HCT116 (cell line): ENCODE data around the gene RPH3AL. TPM values are rescaled to one million over a fixed set of nuclear protein-coding genes. Genes with fewer than 3 reads are reported as not detected.

Source experiments
- ATAC-seq: fragments of 200-7000 bp; cut with Tn5 transposase; 2 replicates; pipeline ENCODE4 v1.9.1; 2020; ENCODE audit warnings: mild to moderate bottlenecking, moderate library complexity
- BruUV-seq: library from RNA; stranded (reverse); fragments of 400-500 nt; replicated peaks from 2 replicates; lab custom pipeline; 2021; lab: Mats Ljungman, UMichigan
- CTCF ChIA-PET: fragments of 300-600 bp; sonication (Branson Sonifier 250); formaldehyde crosslinking; loops from one replicate; lab custom pipeline; 2021; ENCODE audit warnings: antibody characterized with exemption; lab: Charles Lee
- POLR2A ChIA-PET: fragments of 300-600, 350-600 bp; sonication (Branson Sonifier 250); formaldehyde crosslinking; loops from one replicate; lab custom pipeline; 2021; ENCODE audit warnings: antibody characterized with exemption; lab: Charles Lee
- RAD21 ChIA-PET, 2 experiments: fragments of 300-600 bp; sonication (Branson Sonifier 250); formaldehyde crosslinking; loops; one replicate each; lab custom pipeline; 2023; ENCODE audit warnings: low total read pairs in 2 of 2; ENCODE audit not compliant: uncharacterized antibody in 2 of 2, unreplicated experiment in 2 of 2, low non-redundant PET in 1 of 2; lab: Charles Lee
- DNase-seq: peaks from one replicate; pipeline ENCODE4 v3.0.0-alpha.2; 2010; ENCODE audit warnings: low read depth, low spot score
- H2AFZ ChIP-seq: fragments of 200-600 bp; shearing (Covaris generic), sonication (generic); 2 replicates; pipeline ENCODE4 v1.6.1; 2017; ENCODE audit warnings: low read depth, mixed run types, mixed read lengths, antibody characterized with exemption, low read length; ENCODE audit not compliant: poor library complexity, severe bottlenecking
- H3K27ac ChIP-seq: 2 replicates; pipeline ENCODE4 v1.5.1; 2012; ENCODE audit warnings: low read depth, low read length
- H3K27me3 ChIP-seq: fragments of 200-600 bp; sonication (generic); 2 replicates; pipeline ENCODE4 v1.6.1; 2016; ENCODE audit warnings: mixed run types, low read length, mixed read lengths; ENCODE audit not compliant: insufficient read depth
- H3K36me3 ChIP-seq, 2 experiments: fragments of 200-500 bp in 1 of 2; fragments of 200-600 bp in 1 of 2; sonication (Bioruptor generic) in 1 of 2; sonication (generic) in 1 of 2; 2 replicates each; pipeline versions ENCODE4 v1.5.1 to v1.6.1; 2014 to 2016; ENCODE audit warnings: low read length in 2 of 2, inconsistent platforms in 1 of 2, mixed read lengths in 1 of 2, mixed run types in 1 of 2; ENCODE audit not compliant: insufficient read depth in 2 of 2, control insufficient read depth in 1 of 2
- H3K4me1 ChIP-seq, 2 experiments: fragments of 200-600 bp in 1 of 2; sonication (generic) in 1 of 2; 2 replicates each; pipeline versions ENCODE4 v1.5.1 to v1.6.1; 2012 to 2017; ENCODE audit warnings: low read length in 2 of 2, inconsistent platforms in 1 of 2, mild to moderate bottlenecking in 1 of 2, mixed read lengths in 1 of 2, mixed run types in 1 of 2, moderate library complexity in 1 of 2; ENCODE audit not compliant: insufficient read depth in 2 of 2, control insufficient read depth in 1 of 2
- H3K4me2 ChIP-seq: fragments of 200-600 bp; sonication (generic); 2 replicates; pipeline ENCODE4 v1.6.1; 2017; ENCODE audit warnings: mixed run types, low read length, mixed read lengths
- H3K4me3 ChIP-seq, 2 experiments: fragments of 200-600 bp in 1 of 2; sonication (generic) in 1 of 2; replicated peaks in 1 of 2; 2 replicates each; pipeline ENCODE4 v1.5.1; 2011 to 2016; ENCODE audit warnings: low read length in 2 of 2, control low read depth in 1 of 2, low read depth in 1 of 2, mild to moderate bottlenecking in 1 of 2, mixed read lengths in 1 of 2, mixed run types in 1 of 2
- H3K79me2 ChIP-seq: fragments of 200-600 bp; sonication (generic); 2 replicates; pipeline ENCODE4 v1.6.1; 2017; ENCODE audit warnings: mild to moderate bottlenecking, mixed run types, low read length, moderate library complexity, mixed read lengths; ENCODE audit not compliant: insufficient read depth
- H3K9ac ChIP-seq: fragments of 200-600 bp; sonication (generic); 2 replicates; pipeline ENCODE4 v1.6.1; 2016; ENCODE audit warnings: low read length, mixed read lengths
- H3K9me2 ChIP-seq: fragments of 200-600 bp; sonication (generic), shearing (Covaris generic); 2 replicates; pipeline ENCODE4 v1.6.1; 2017; ENCODE audit warnings: mixed run types, mild to moderate bottlenecking, moderate library complexity; ENCODE audit not compliant: insufficient read depth
- H3K9me3 ChIP-seq, 2 experiments: fragments of 200-500 bp in 1 of 2; fragments of 200-600 bp in 1 of 2; sonication (Bioruptor generic) in 1 of 2; sonication (generic) in 1 of 2; 2 replicates each; pipeline ENCODE4 v1.6.1; 2014 to 2017; ENCODE audit warnings: low read length in 2 of 2, mixed read lengths in 2 of 2, inconsistent platforms in 1 of 2, low read depth in 1 of 2, mild to moderate bottlenecking in 1 of 2, mixed run types in 1 of 2, moderate library complexity in 1 of 2; ENCODE audit not compliant: control insufficient read depth in 1 of 2, insufficient read depth in 1 of 2
- H4K20me1 ChIP-seq: fragments of 200-600 bp; sonication (generic), shearing (Covaris generic); 2 replicates; pipeline ENCODE4 v1.6.1; 2017; ENCODE audit warnings: mixed run types, mild to moderate bottlenecking, moderate library complexity; ENCODE audit not compliant: insufficient read depth
- CEBPB ChIP-seq: IDR thresholded peaks from 2 replicates; pipeline ENCODE4 v1.6.1; 2012; ENCODE audit warnings: low read depth
- ELF1 ChIP-seq: IDR thresholded peaks from 2 replicates; pipeline ENCODE4 v1.6.1; 2012; ENCODE audit warnings: low read depth, borderline replicate concordance
- REST ChIP-seq: IDR thresholded peaks from 2 replicates; pipeline ENCODE4 v1.6.1; 2012; ENCODE audit warnings: low read depth
- SP1 ChIP-seq: IDR thresholded peaks from 2 replicates; pipeline ENCODE4 v1.6.1; 2012; ENCODE audit warnings: low read depth
- SRF ChIP-seq: IDR thresholded peaks from 2 replicates; pipeline ENCODE4 v1.6.1; 2012; ENCODE audit warnings: low read depth
- ZNF274 ChIP-seq: fragments of 200-500 bp; sonication (Bioruptor generic); IDR thresholded peaks from 2 replicates; pipeline ENCODE4 v1.6.1; 2014; ENCODE audit warnings: mild to moderate bottlenecking, low read depth, low read length, inconsistent platforms
- intact Hi-C: fragments of 100-400 bp; cut with micrococcal nuclease; formaldehyde crosslinking; loops from 2 replicates; pipeline ENCODE4 v1.10.0; 2022
- total RNA-seq: library from RNA; stranded (reverse); gene quantifications from one replicate; pipeline ENCODE4 v1.2.1, GENCODE V29; 2021; ENCODE audit not compliant: unreplicated experiment

Gene RPH3AL
- total RNA-seq, 1 experiment from 2014 or later: 17.0 TPM

DNA sequence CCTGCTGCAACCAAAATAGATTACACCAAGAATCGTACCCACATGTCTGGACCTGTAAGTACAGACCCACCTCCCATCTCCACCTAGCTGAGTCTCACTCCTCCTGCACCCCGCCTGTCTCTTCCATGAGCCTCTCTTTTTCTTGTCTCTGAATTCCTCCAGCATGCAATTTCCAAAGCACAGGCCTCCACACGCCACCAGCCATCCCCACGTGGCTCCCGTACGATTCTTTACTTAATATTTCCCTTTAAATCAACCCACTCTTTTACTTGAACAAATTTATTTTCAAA, 1.2 kb downstream of the RPH3AL start:
- DNase-seq: no peak

More for the DNA sequence above, 1.2 kb downstream of the RPH3AL start:
- ChIA-PET RAD21 (no interaction called here), POLR2A (no interaction called here), CTCF (interaction anchor here (0.6 kb wide), 1 partner anchor 1062 kb away, joined by 3 read pairs; no protein-coding TSS in a partner anchor)
- H3K27me3 ChIP-seq: no peaks in the 10 kb centered on the region
- no peak for ATAC-seq
- H3K79me2 ChIP-seq: no peaks in the 10 kb centered on the region
- no peak overlapping the region for H3K4me2 ChIP-seq
- H3K27ac ChIP-seq: no peak overlapping the region
- H3K9me2 ChIP-seq: no peaks in the 10 kb centered on the region
- no peak overlapping the region for H3K4me3 ChIP-seq
- TF ChIP-seq SP1 (no peak), ELF1 (no peak), ZNF274 (no peak), REST (no peak), CEBPB (no peak), SRF (no peak)
- no peak overlapping the region for H3K9ac ChIP-seq
- H3K36me3 ChIP-seq: no peaks in the 10 kb centered on the region
- H3K4me1 ChIP-seq: peaks cover 13 to 41% of the 10 kb centered on the region in 2 experiments
- no peak overlapping the region for H2AFZ ChIP-seq
- no TSS peak for BruUV-seq
- no peaks in the 10 kb centered on the region for H4K20me1 ChIP-seq
- intact Hi-C loops: no loop called here
- H3K9me3 ChIP-seq: no peaks in the 10 kb centered on the region; a peak in 1 of 4 replicates
